Activated T-helper 1 cell treated with anti-CD3 and anti-CD28 coated beads, Interleukin-12 subunit alpha, Interleukin-12 subunit beta, Interleukin-2, Interleukin-4 antibody, amounts not matched to agents 30 ng/mL and 10 ng/mL and 1 ng/mL, durations not matched to agents 14 hours and 24 hours and 36 hours (primary cell): ENCODE results near the gene DAG1. TPM values are rescaled to one million over a fixed set of nuclear protein-coding genes. Genes with fewer than 3 reads are reported as not detected.
"Not testable (repeated sequence)": the region's sequence is repeated elsewhere in the genome, so short reads cannot be mapped to it uniquely, and the experiment has no call there.

Experiments
- DNase-seq: peaks from one replicate; pipeline ENCODE4 v3.0.0; 2021; ENCODE audit warnings: low spot score
- H3K27ac Mint-ChIP-seq: one replicate; pipeline ENCODE4 v1.8.0; 2021; ENCODE audit warnings: mild to moderate bottlenecking, mixed read lengths
- H3K27me3 Mint-ChIP-seq: one replicate; pipeline ENCODE4 v1.8.0; 2022; ENCODE audit warnings: mild to moderate bottlenecking, moderate library complexity, mixed read lengths; ENCODE audit not compliant: insufficient read depth
- H3K36me3 Mint-ChIP-seq: one replicate; pipeline ENCODE4 v1.8.0; 2021; ENCODE audit warnings: low read depth, mixed read lengths
- H3K4me1 Mint-ChIP-seq: one replicate; pipeline ENCODE4 v1.8.0; 2021; ENCODE audit warnings: low read depth, mixed read lengths
- H3K4me3 Mint-ChIP-seq: one replicate; pipeline ENCODE4 v1.8.0; 2021; ENCODE audit warnings: mild to moderate bottlenecking, moderate library complexity, mixed read lengths
- H3K9me3 Mint-ChIP-seq: one replicate; pipeline ENCODE4 v1.8.0; 2021; ENCODE audit warnings: mixed read lengths
- intact Hi-C: fragments of 100-400 bp; cut with micrococcal nuclease; formaldehyde crosslinking; loops from one replicate; pipeline ENCODE4 v1.15.1; 2024
- total RNA-seq: library from RNA; stranded (reverse); gene quantifications from 2 replicates; pipeline ENCODE4 v1.2.3, GENCODE V29; 2022

Gene DAG1
- total RNA-seq, 1 donor from 2014 or later: 23.7 TPM

DNA sequence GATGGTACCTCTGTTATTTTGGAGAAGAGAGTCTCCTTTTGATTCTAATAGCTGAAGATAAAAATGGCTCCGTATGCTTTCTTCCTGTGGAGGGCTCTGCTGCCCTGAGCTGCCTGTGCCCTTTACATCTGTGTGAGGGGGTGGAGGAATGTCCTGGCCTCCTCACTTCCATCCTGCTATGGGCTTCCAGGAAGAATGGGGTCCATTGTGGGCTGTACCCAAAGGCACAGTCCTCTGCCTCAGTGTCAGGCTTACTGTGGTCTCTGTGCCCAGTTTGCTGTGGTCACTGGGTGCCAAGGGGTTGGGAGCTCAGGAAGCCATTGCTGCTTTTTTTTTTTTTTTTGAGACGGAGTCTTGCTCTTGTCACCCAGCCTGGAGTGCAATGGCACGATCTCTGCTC lies 14.4 kb downstream of the DAG1 start:
- no peaks in the 10 kb centered on the region for H3K9me3 Mint-ChIP-seq
- H3K4me1 Mint-ChIP-seq: no peaks in the 10 kb centered on the region
- DNase-seq: no peak
- no peaks in the 10 kb centered on the region for H3K27me3 Mint-ChIP-seq
- no peak overlapping the region for H3K4me3 Mint-ChIP-seq
- peaks cover 12% of the 10 kb centered on the region for H3K36me3 Mint-ChIP-seq
- intact Hi-C loops: no loop called here
- no peak overlapping the region for H3K27ac Mint-ChIP-seq

DNA sequence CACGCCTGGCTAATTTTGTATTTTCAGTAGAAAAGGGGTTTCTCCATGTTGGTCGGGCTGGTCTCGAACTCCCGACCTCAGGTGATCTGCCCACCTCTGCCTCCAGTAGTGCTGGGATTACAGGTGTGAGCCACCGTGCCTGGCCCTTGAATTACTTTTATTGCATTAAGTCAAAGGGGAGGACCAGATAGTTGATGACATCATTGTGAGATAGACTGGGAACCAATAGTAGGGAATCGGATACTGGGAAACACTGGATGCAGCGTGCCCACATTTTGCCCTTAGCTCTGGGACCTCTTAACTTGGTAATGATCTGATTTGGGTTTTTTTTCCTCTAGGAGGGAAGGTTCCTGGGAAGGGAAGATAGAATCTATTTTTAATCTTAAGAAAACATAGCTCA lies 19.2 kb downstream of the DAG1 start:
- H3K4me3 Mint-ChIP-seq: no peak overlapping the region
- peaks cover 7% of the 10 kb centered on the region for H3K4me1 Mint-ChIP-seq

DNA sequence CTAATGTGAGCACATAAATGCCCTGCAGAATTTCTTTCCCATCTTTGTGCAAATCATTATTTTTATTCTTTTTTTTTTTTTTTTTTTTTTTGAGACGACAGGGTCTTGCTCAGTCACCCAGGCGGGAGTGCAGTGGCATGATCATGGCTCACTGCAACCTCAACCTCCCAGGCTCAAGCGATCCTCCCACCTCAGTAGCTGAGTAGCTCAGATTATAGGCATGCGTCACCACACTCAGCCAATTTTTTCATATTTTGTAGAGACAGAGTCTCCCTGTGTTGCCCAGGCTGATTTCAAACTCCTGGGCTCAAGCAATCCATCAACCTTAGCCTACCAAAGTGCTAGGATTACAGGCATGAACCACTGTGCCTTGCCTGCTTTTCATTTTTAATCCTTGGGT lies 22.9 kb downstream of the DAG1 start:
- Mint-ChIP-seq H3K4me3 (no peak overlapping the region), H3K9me3 (no peaks in the 10 kb centered on the region), H3K36me3 (peaks cover 18% of the 10 kb centered on the region), H3K27me3 (no peaks in the 10 kb centered on the region), H3K4me1 (peaks cover 14% of the 10 kb centered on the region), H3K27ac (no peak overlapping the region)
- DNase-seq: no peak
- intact Hi-C loops: no loop called here

More for the DNA sequence above, 19.2 kb downstream of the DAG1 start:
- H3K27me3 Mint-ChIP-seq: no peaks in the 10 kb centered on the region
- intact Hi-C loops: no loop called here
- H3K36me3 Mint-ChIP-seq: peaks cover 18% of the 10 kb centered on the region
- H3K9me3 Mint-ChIP-seq: no peaks in the 10 kb centered on the region
- no peak overlapping the region for H3K27ac Mint-ChIP-seq
- DNase-seq: no peak

DNA sequence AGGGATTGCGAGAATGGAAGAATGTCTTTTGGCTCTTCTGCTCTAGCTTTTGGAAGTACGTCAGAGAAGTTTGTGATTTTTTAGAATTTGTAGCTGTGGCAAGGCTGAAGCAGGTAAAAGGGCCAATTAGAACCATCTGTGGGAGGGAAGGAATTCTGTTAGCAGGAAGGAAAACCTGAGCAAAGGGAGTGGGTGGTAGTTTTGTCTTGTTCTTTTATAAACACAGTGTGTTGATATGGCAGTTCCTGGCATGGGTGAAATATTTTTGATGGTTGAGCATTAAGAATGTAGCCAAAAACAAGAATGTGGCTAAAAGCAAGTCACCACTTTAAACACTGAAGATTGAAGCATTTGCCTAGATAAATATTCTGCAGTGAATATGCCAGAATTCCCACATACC lies 23.8 kb downstream of the DAG1 start:
- H3K27ac Mint-ChIP-seq: peak overlapping the region; percentile 66
- H3K9me3 Mint-ChIP-seq: no peaks in the 10 kb centered on the region
- DNase-seq: no peak
- no peaks in the 10 kb centered on the region for H3K27me3 Mint-ChIP-seq
- H3K4me3 Mint-ChIP-seq: no peak overlapping the region
- intact Hi-C loops: no loop called here
- H3K36me3 Mint-ChIP-seq: peaks cover 15% of the 10 kb centered on the region
- peaks cover 17% of the 10 kb centered on the region for H3K4me1 Mint-ChIP-seq

DNA sequence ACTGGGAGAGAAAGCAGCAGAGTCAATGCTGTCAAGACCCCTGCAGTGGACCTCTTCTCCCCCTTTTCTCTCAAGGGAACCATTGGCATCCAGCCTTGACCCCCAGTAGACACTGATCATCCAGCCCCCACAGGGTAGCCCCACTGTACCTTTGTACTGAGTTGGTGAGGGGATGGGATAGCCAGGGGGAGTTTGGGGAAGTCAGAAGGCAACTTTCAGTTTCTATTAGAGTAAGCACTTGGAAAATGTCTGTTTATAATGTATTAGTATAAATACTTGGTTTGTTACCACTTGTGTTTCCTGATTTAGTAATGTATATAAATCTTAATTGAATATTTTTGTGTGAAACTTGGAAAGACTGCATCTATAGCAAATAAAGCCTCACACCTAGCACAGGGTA lies 25.0 kb downstream of the DAG1 start:
- no peaks in the 10 kb centered on the region for H3K27me3 Mint-ChIP-seq
- H3K36me3 Mint-ChIP-seq: peaks cover 11% of the 10 kb centered on the region
- DNase-seq: no peak
- no peaks in the 10 kb centered on the region for H3K9me3 Mint-ChIP-seq
- intact Hi-C loops: no loop called here
- H3K4me1 Mint-ChIP-seq: peaks cover 17% of the 10 kb centered on the region
- H3K27ac Mint-ChIP-seq: no peak overlapping the region
- no peak overlapping the region for H3K4me3 Mint-ChIP-seq

DNA sequence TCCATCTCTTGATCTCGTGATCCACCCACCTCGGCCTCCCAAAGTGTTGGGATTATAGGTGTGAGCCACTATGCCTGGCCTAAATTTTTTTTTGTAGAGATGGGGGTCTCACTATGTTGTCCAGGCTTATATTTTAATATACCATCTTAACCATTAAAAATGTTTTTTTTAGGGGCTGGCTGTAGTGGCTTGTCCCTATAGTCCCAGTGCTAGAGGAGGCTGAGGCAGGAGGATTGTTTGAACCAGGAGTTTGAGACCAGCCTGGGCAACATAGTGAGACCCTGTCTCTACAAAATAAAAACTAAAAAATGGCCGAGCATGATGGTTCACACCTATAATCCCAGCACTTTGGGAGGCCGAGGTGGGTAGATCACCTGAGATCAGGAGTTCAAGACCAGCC lies 26.8 kb downstream of the DAG1 start:
- H3K27ac Mint-ChIP-seq: not testable (repeated sequence)
- H3K4me1 Mint-ChIP-seq: peaks cover 28% of the 10 kb centered on the region

DNA sequence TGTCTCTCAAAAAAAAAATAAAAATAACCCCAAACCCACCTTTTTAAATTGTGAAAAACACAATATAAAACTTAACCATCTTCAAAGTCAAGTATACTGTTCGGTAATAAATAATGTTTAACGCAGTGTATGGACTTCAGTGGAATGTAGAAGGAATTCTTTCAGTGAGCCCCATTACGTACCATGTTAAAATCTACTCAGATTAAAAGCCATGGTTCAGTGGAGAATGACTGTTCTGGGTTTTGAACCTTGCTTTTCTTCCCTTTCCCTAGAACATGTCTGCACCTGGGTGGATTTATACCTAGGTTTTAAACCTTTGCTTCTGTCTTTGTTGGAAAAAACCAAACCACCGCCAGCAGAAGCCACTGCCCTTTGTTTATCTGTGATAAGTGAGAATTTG lies 27.5 kb downstream of the DAG1 start:
- Mint-ChIP-seq H3K27me3 (no peaks in the 10 kb centered on the region), H3K36me3 (peaks cover 20% of the 10 kb centered on the region), H3K4me1 (peaks cover 28% of the 10 kb centered on the region), H3K9me3 (peaks cover 3% of the 10 kb centered on the region), H3K27ac (no peak overlapping the region), H3K4me3 (no peak overlapping the region)
- DNase-seq: no peak
- intact Hi-C loops: no loop called here

More for the DNA sequence above, 26.8 kb downstream of the DAG1 start:
- H3K4me3 Mint-ChIP-seq, H3K27me3 Mint-ChIP-seq, intact Hi-C loops, DNase-seq, H3K9me3 Mint-ChIP-seq: not testable (repeated sequence)
- H3K36me3 Mint-ChIP-seq: peaks cover 18% of the 10 kb centered on the region

DNA sequence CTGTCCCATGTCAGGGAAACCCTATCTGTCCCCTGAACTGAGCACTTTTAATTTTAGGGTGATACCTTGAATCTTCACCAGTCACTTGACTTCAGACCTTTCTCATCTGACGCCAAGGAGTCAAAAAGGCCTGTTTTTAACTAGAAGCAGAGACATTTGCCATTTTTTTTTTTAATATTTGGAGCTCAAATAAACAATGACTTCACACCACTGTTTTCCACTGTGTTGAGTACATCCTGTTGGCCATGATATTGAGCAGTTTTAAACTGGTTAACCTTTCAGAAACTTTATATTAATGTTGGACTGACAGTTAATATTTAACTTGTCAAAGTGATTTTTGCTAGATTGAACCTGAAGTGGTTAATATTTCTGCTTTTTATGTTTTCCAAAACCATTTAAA lies 28.2 kb downstream of the DAG1 start:
- no peak overlapping the region for H3K4me3 Mint-ChIP-seq
- no peak for DNase-seq
- peaks cover 28% of the 10 kb centered on the region for H3K4me1 Mint-ChIP-seq
- H3K27ac Mint-ChIP-seq: no peak overlapping the region
- intact Hi-C loops: no loop called here
- no peaks in the 10 kb centered on the region for H3K27me3 Mint-ChIP-seq
- peaks cover 3% of the 10 kb centered on the region for H3K9me3 Mint-ChIP-seq
- peaks cover 22% of the 10 kb centered on the region for H3K36me3 Mint-ChIP-seq

DNA sequence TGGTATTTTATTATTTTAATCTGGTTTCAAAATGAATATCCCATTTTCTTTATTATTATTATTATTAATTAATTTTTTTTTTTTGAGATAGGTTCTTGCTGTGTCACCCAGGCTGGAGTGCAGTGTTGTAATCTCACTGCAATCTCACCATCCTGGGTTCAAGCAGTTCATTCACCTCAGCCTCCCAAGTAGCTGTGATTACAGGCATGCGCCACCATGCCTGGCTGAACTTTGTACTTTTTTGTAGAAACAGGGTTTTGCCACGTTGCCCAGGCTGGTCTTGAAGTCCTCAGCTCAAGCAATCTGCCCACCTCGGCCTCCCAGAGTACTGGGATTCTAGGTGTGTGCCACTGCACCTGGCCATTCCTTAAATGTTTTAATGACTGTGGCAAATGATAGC lies 28.6 kb downstream of the DAG1 start:
- DNase-seq: no peak
- Mint-ChIP-seq H3K27me3 (no peaks in the 10 kb centered on the region), H3K4me1 (peaks cover 26% of the 10 kb centered on the region), H3K27ac (no peak overlapping the region), H3K9me3 (peaks cover 3% of the 10 kb centered on the region), H3K4me3 (no peak overlapping the region), H3K36me3 (peaks cover 24% of the 10 kb centered on the region)
- intact Hi-C loops: no loop called here

DNA sequence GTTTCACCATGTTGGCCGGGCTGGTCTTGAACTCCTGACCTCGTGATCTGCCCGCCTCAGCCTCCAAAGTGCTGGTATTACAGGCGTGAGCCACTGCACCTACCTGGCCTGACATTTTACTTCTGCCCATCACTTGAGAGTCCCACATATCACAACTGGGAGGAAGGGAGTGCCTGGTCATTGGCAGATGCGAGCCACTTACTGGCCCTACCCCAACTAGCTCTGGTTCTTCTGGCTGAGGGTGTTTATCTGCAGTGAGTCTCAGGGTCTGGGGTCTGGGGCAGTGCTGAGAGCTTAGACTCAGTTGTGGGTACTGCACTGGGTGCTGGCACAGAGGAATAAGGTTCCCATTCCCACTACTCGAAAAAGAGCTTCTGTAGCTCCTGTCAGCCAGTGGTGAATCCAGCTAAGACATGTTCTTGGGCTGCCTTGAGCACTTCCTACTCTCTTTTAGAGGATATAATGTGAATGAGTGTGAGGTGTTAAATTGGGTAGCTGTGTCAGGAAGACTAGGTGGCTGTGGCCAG lies 30.2 kb downstream of the DAG1 start:
- peaks cover 3% of the 10 kb centered on the region for H3K9me3 Mint-ChIP-seq
- no peak overlapping the region for H3K27ac Mint-ChIP-seq
- H3K36me3 Mint-ChIP-seq: peaks cover 21% of the 10 kb centered on the region
- H3K4me3 Mint-ChIP-seq: no peak overlapping the region
- intact Hi-C loops: no loop called here
- no peaks in the 10 kb centered on the region for H3K27me3 Mint-ChIP-seq
- H3K4me1 Mint-ChIP-seq: peaks cover 17% of the 10 kb centered on the region
- no peak for DNase-seq

DNA sequence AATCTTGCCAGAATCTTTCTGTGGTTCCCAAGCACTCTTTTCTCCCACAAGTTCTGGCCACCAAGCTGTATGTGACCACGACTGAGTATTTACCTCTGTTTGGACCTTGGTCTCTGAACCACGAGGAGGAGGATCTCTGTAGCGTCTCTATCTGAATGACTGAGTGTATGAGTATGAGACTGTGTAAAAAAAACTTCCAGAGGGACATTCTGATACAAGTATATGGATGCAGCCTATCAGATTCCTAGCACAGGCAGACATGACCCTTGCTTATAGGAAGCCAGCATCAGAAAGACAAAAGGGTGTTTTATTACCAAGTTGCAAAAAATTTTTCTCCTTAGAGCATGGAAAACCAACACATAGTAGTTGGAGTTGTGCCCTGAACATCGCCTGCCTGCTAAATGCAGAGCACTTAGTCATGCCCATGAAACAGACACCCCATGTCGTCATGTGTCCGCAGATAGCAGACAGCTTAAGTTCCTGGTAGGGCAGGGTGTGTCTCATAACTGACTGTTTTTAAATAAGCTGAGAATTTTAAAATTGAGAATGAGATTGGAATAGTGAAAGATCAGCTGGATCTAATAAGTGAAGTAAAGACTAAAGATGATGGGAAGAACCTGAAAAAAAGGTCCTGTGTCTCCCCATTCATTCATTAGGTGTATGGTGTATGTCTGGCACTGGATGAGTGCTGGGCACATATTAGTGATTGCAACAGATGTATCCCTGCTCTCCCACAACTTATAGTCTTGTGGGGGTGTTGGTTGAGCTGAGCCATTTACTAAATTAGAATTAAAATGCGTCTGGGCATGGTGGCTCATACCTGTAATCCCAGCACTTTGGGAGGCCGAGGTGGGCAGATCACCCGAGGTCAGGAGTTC lies 30.9 kb downstream of the DAG1 start:
- peaks cover 21% of the 10 kb centered on the region for H3K36me3 Mint-ChIP-seq
- H3K27me3 Mint-ChIP-seq: no peaks in the 10 kb centered on the region
- intact Hi-C loops: no loop called here
- H3K4me3 Mint-ChIP-seq: no peak overlapping the region
- DNase-seq: no peak
- peak overlapping the region; percentile 42 for H3K27ac Mint-ChIP-seq
- H3K4me1 Mint-ChIP-seq: peaks cover 17% of the 10 kb centered on the region
- H3K9me3 Mint-ChIP-seq: peaks cover 3% of the 10 kb centered on the region

DNA sequence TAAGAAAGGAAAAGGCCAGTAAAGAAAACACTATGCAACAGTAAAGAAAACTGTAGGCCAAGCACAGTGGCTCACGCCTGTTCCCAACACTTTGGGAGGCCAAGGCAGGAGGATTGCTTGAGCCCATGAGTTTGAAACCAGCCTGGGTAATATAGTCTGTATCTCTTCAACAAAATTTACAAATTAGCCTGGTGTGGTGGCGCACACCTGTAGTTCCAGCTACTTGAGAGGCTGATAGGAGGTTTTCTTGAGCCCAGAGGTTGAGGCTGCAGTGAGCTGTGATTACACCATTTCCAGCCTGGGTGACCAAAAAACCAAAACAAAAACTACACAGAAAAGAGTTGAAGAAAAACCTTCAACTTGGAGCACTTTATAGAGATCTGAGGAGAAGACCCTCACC lies 31.8 kb downstream of the DAG1 start:
- DNase-seq: no peak
- Mint-ChIP-seq H3K36me3 (peaks cover 21% of the 10 kb centered on the region), H3K4me3 (no peak overlapping the region), H3K9me3 (peaks cover 3% of the 10 kb centered on the region), H3K27me3 (no peaks in the 10 kb centered on the region), H3K27ac (no peak overlapping the region), H3K4me1 (peaks cover 17% of the 10 kb centered on the region)
- intact Hi-C loops: no loop called here

DNA sequence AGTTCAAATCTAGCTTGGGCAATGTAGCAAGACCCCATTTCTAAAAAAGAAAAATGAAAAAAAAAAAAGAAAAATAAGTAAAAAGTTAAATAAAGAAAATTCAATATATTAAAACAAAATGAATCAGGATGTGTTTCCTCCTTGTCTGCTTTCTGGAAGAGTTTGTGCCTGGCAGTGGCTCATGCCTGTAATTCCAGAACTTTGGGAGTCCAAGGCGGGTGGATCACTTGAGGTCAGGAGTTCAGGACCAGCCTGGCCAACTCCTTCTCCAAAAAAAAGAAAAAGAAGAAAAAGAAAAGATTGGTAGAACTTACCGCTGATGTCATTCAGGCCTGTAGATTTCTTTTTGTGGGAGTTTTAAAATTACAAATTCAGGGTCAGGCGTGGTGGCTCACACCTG lies 36.8 kb downstream of the DAG1 start:
- DNase-seq: no peak
- H3K27me3 Mint-ChIP-seq: no peaks in the 10 kb centered on the region
- intact Hi-C loops: no loop called here
- no peaks in the 10 kb centered on the region for H3K4me1 Mint-ChIP-seq
- no peak overlapping the region for H3K27ac Mint-ChIP-seq
- no peak overlapping the region for H3K4me3 Mint-ChIP-seq
- H3K36me3 Mint-ChIP-seq: peaks cover 19% of the 10 kb centered on the region
- no peaks in the 10 kb centered on the region for H3K9me3 Mint-ChIP-seq
